ENCODE results near the gene FIBCD1.

FIBCD1 gene

DNA sequence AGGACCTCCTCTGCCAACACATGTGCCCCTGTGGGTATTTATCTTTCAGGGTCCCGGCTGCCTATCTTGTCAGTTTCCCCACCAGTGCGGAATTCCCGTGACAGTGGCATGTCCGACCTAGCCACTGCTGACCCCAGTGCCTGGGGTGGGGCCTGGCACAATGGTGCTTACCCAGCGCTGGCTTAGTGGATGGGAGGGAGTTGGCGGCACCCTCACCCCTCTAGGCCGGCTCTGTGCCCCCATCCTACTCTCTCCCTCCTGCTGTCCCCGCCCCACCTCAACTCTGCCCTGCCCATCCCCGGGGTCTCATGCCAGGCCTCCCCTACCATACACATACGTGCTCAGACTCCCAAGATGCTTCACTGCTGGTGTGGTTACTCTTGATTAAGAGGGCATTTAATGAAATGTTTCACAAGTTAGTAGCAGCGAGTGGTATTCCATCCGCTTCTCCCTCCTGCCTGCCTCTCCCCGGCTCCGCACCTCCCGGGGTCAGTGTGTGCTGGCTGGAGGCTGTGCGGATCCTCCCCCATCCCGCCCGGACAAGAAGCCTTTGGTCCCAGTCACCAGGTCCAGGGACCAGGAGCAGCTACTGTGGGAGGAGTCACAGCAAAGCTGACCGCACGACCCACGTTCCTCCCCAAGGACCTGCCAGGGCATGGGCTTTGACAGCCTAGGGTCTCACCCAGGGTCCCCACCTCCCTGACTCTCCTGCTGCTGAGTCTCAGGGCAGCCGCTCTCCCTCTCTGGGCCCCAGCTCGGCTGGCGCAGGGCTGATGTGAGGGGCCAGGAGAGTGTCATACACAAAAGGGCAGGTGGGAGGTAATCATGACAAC is 32.9 kb downstream of the FIBCD1 start:
- no peak overlapping the region for H3K4me3 ChIP-seq (ENCODE audit: insufficient read depth, low read depth, low read length)
- no peaks in the 10 kb centered on the region for H3K27me3 ChIP-seq (ENCODE audit: control insufficient read depth, insufficient read depth, low read length, poor library complexity, severe bottlenecking)
- 79 to 82% methylated on average over 24 of the region's 24 CpGs for WGBS, 2 experiments
- no peaks in the 10 kb centered on the region for H3K36me3 ChIP-seq (ENCODE audit: control insufficient read depth, insufficient read depth, low read length)
- H3K4me1 ChIP-seq (ENCODE audit: control insufficient read depth, insufficient read depth, low read length) = no peaks in the 10 kb centered on the region
- H3K27ac ChIP-seq (ENCODE audit: insufficient read depth, low read depth, low read length, poor library complexity, severe bottlenecking) = no peak overlapping the region
- no peaks in the 10 kb centered on the region for H3K9me3 ChIP-seq (ENCODE audit: control insufficient read depth, low read length)

- H3K4me3 ChIP-seq (ENCODE audit: insufficient read depth, low read depth, low read length) = no peak overlapping the region
- WGBS, 2 experiments = 93% methylated on average over 24 of the region's 24 CpGs
- H3K27me3 ChIP-seq (ENCODE audit: control insufficient read depth, insufficient read depth, low read length, poor library complexity, severe bottlenecking) = no peaks in the 10 kb centered on the region
- H3K27ac ChIP-seq (ENCODE audit: insufficient read depth, low read depth, low read length, poor library complexity, severe bottlenecking) = no peak overlapping the region
- H3K9me3 ChIP-seq (ENCODE audit: control insufficient read depth, low read length) = no peaks in the 10 kb centered on the region
- no peaks in the 10 kb centered on the region for H3K36me3 ChIP-seq (ENCODE audit: control insufficient read depth, insufficient read depth, low read length)
- no peaks in the 10 kb centered on the region for H3K4me1 ChIP-seq (ENCODE audit: control insufficient read depth, insufficient read depth, low read length)
These were observed 33.7 kb downstream of the FIBCD1 start for GRCh38 chr9:130905125-130905901.

DNA sequence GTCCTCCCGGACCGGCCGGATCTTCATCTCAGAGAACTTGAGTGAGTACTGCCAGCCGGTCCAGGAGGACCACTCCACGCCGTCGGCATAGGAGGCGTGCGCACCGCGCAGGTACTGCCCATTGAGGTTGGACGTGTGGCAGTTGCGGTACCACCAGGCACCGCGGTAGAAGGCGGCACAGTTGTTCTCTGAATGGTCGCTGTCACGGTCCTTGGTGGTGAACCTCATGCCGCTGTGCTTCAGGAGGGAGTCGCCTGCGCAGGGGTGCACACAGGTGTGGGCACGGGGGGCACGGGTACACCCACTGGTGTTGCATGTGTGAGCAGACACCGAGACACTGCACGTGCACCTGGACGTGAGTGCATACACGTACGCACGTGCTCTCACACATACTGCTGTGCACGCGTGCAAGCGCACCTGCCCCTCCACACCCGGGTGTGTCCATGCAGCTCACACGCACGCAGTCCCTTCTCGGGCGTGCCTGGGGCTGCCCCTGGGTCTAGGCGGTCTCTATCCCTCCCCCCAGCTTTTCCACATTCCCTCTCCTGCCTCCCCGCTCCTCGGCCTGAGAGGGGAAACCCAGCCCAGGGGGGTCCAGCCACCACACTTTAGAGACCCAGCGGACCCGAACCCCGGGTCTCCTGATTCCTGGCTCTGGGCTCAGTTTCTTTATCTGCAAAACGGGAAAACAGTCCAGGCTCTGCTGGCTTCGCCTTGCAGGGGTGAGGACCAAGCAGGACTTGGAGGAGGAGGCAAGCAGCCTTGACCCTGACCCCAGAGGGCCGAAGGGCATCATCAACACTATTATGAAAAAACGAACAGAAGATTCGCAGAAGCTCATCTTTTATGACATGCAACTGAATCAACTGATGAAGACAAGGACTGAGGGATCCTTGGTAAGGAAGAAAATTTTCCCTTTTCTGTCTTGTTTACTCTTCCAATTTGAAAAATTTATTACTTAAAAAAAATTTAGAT is 34.7 kb downstream of the FIBCD1 start:
- 94 to 95% methylated on average over 48 of the region's 48 CpGs for WGBS, 2 experiments
- Histone ChIP-seq H3K27me3 (ENCODE audit: control insufficient read depth, insufficient read depth, low read length, poor library complexity, severe bottlenecking) (no peaks in the 10 kb centered on the region), H3K9me3 (ENCODE audit: control insufficient read depth, low read length) (no peaks in the 10 kb centered on the region)

GRCh38 chr9:130903194-130904069 is 35.6 kb downstream of the FIBCD1 start:
- WGBS, 2 experiments = 85 to 89% methylated on average over 25 of the region's 25 CpGs
- Histone ChIP-seq H3K27ac (ENCODE audit: insufficient read depth, low read depth, low read length, poor library complexity, severe bottlenecking) (no peak overlapping the region), H3K4me3 (ENCODE audit: insufficient read depth, low read depth, low read length) (no peak overlapping the region)

More for the DNA sequence above, 34.7 kb downstream of the FIBCD1 start:
- H3K27ac ChIP-seq (ENCODE audit: insufficient read depth, low read depth, low read length, poor library complexity, severe bottlenecking) = no peak overlapping the region
- H3K36me3 ChIP-seq (ENCODE audit: control insufficient read depth, insufficient read depth, low read length) = no peaks in the 10 kb centered on the region
- H3K4me1 ChIP-seq (ENCODE audit: control insufficient read depth, insufficient read depth, low read length) = no peaks in the 10 kb centered on the region
- no peak overlapping the region for H3K4me3 ChIP-seq (ENCODE audit: insufficient read depth, low read depth, low read length)

DNA sequence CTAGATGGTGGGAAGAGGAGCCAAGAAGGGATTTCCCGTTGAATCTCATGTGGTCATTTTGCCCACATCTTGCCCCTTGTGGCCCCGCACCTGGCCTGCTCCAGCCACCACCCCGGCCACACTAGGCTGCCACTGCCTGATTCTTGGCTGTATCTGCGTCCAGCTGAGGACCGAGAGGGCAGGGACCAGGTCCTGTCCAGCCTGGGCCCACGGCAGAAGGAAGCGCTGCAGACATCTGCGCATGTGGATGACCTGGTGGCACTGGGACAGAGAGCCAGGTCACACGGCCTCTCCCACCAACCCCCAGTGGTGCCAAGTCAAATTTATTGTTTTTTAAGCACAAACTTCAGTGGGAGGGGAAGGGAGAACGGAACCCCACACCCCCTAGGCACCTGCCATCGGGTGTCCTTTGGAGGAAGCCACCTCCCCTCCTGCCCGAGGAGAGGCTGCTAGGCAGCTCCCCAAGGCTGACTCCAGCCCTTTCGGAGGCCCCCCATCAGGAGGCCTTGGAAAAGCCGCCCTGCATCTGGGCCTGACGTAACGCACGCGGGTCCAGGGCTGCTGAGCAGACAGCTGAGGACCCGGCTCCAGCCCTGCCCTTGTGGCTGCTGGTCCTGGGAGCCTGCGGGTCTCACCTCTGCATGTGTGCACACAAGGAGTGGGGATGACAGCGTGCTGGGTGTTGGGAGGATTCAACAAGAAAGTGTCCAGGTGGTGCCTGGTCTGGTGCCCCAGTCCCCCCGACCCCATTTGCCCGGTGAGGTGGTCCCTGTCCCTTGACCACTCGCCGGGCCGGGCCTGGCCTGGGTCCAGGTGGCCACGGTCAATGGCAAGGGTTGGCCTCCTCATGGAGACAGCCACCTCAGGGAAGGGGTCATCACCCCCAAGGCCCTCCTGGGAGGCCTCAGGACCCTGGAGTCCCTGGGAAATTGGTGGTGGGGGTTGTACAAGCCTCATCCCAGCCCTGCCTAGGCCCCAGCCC is 36.6 kb downstream of the FIBCD1 start:
- Histone ChIP-seq H3K4me1 (ENCODE audit: control insufficient read depth, insufficient read depth, low read length) (no peaks in the 10 kb centered on the region), H3K9me3 (ENCODE audit: control insufficient read depth, low read length) (no peaks in the 10 kb centered on the region), H3K36me3 (ENCODE audit: control insufficient read depth, insufficient read depth, low read length) (no peaks in the 10 kb centered on the region), H3K4me3 (ENCODE audit: insufficient read depth, low read depth, low read length) (no peak overlapping the region), H3K27ac (ENCODE audit: insufficient read depth, low read depth, low read length, poor library complexity, severe bottlenecking) (no peak overlapping the region), H3K27me3 (ENCODE audit: control insufficient read depth, insufficient read depth, low read length, poor library complexity, severe bottlenecking) (no peaks in the 10 kb centered on the region)
- 90 to 92% methylated on average over 27 of the region's 27 CpGs for WGBS, 2 experiments

More at GRCh38 chr9:130903194-130904069, 35.6 kb downstream of the FIBCD1 start:
- H3K27me3 ChIP-seq (ENCODE audit: control insufficient read depth, insufficient read depth, low read length, poor library complexity, severe bottlenecking) = no peaks in the 10 kb centered on the region
- H3K9me3 ChIP-seq (ENCODE audit: control insufficient read depth, low read length) = no peaks in the 10 kb centered on the region
- H3K4me1 ChIP-seq (ENCODE audit: control insufficient read depth, insufficient read depth, low read length) = no peaks in the 10 kb centered on the region
- no peaks in the 10 kb centered on the region for H3K36me3 ChIP-seq (ENCODE audit: control insufficient read depth, insufficient read depth, low read length)

GRCh38 chr9:130901498-130902203 is 37.4 kb downstream of the FIBCD1 start:
- no peaks in the 10 kb centered on the region for H3K36me3 ChIP-seq (ENCODE audit: control insufficient read depth, insufficient read depth, low read length)
- H3K4me1 ChIP-seq (ENCODE audit: control insufficient read depth, insufficient read depth, low read length) = no peaks in the 10 kb centered on the region
- no peaks in the 10 kb centered on the region for H3K9me3 ChIP-seq (ENCODE audit: control insufficient read depth, low read length)
- no peaks in the 10 kb centered on the region for H3K27me3 ChIP-seq (ENCODE audit: control insufficient read depth, insufficient read depth, low read length, poor library complexity, severe bottlenecking)
- no peak overlapping the region for H3K27ac ChIP-seq (ENCODE audit: insufficient read depth, low read depth, low read length, poor library complexity, severe bottlenecking)
- WGBS, 2 experiments = 92 to 94% methylated on average over 17 of the region's 17 CpGs
- no peak overlapping the region for H3K4me3 ChIP-seq (ENCODE audit: insufficient read depth, low read depth, low read length)

DNA sequence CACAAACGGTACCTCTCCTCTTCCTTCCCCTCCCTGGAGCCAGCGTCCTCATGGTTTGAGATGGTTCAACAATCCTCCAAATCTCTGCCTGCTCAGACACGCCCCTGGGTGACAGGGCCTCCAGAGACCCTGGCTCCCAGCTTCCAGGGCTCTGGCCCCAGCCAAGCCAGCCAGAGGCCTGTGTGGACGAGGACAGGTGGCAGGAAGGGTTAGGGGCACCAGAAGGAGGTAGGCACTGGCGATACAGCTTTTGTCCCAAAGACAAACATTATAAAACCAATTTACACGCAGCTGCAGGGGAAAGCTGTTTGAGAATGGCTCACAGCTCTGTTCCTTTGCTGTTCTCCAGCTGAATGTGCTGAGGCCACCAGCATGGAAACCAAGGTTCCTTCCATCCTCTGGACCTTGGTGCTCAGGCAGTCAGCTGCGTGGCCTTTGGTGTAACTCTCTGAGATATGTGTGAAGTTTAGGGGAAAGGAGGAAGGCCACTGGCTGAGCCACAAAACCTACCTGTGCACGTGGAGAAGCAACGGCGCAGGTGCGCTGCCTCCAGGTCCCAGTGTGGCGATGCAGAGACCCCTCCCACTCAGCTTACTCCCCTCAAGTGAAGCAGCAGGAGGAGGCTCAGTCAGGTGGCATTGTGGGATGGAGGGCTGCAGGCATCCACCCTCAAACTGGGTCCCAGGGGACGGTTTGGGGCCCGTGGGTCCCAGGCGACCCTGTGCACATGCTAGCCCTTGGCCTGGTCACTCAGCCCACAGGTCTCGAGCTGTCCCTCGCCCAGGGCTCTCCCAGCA is 38.1 kb downstream of the FIBCD1 start:
- no peak overlapping the region for H3K27ac ChIP-seq (ENCODE audit: insufficient read depth, low read depth, low read length, poor library complexity, severe bottlenecking)
- no peak overlapping the region for H3K4me3 ChIP-seq (ENCODE audit: insufficient read depth, low read depth, low read length)
- H3K4me1 ChIP-seq (ENCODE audit: control insufficient read depth, insufficient read depth, low read length) = no peaks in the 10 kb centered on the region
- H3K9me3 ChIP-seq (ENCODE audit: control insufficient read depth, low read length) = no peaks in the 10 kb centered on the region
- 88 to 89% methylated on average over 17 of the region's 17 CpGs for WGBS, 2 experiments
- H3K36me3 ChIP-seq (ENCODE audit: control insufficient read depth, insufficient read depth, low read length) = no peaks in the 10 kb centered on the region
- H3K27me3 ChIP-seq (ENCODE audit: control insufficient read depth, insufficient read depth, low read length, poor library complexity, severe bottlenecking) = no peaks in the 10 kb centered on the region
